HG02678 (cell line): ENCODE measurements around the gene MAFB.

Experiments
- ATAC-seq: cut with Tn5 transposase; IDR thresholded peaks from one replicate; pipeline ENCODE4 v1.9.1; 2021; ENCODE audit warnings: mild to moderate bottlenecking, moderate library complexity; ENCODE audit not compliant: unreplicated experiment

MAFB gene

GRCh38 chr20:40703975-40704530 lies 15.0 kb upstream of the MAFB start:
- no peak for ATAC-seq

GRCh38 chr20:40702504-40702903 lies 13.5 kb upstream of the MAFB start:
- ATAC-seq, result no peak

- ATAC-seq, result no peak
Observed at GRCh38 chr20:40698744-40699143, 9.7 kb upstream of the MAFB start.

- no peak for ATAC-seq
Observed at GRCh38 chr20:40698281-40698680, 9.2 kb upstream of the MAFB start.

- no peak for ATAC-seq
Observed at GRCh38 chr20:40697541-40697940, 8.5 kb upstream of the MAFB start.

GRCh38 chr20:40695214-40695613 lies 6.2 kb upstream of the MAFB start:
- ATAC-seq, result no peak

GRCh38 chr20:40694246-40694645 lies 5.2 kb upstream of the MAFB start:
- no peak for ATAC-seq

GRCh38 chr20:40692240-40693011 lies 3.4 kb upstream of the MAFB start:
- ATAC-seq, result no peak

GRCh38 chr20:40691566-40692239 lies 2.7 kb upstream of the MAFB start:
- ATAC-seq, result no peak

- no peak for ATAC-seq
Observed at GRCh38 chr20:40690836-40691565, 2.0 kb upstream of the MAFB start.

GRCh38 chr20:40689943-40690835 lies 1.2 kb upstream of the MAFB start:
- peak; percentile 59 for ATAC-seq

GRCh38 chr20:40688129-40689099 lies 622 bp downstream of the MAFB start:
- ATAC-seq, result no peak

GRCh38 chr20:40687384-40688128 lies 1.5 kb downstream of the MAFB start:
- no peak for ATAC-seq

GRCh38 chr20:40686893-40687292 lies 2.1 kb downstream of the MAFB start:
- ATAC-seq, result no peak

- no peak for ATAC-seq
Observed at GRCh38 chr20:40686434-40686882, 2.6 kb downstream of the MAFB start.

- ATAC-seq, result no peak
Observed at GRCh38 chr20:40685349-40685748, 3.7 kb downstream of the MAFB start.

GRCh38 chr20:40683894-40684268 lies 5.2 kb downstream of the MAFB start:
- no peak for ATAC-seq

GRCh38 chr20:40683221-40683893 lies 5.7 kb downstream of the MAFB start:
- no peak for ATAC-seq
